GM18907 (cell line): ENCODE measurements around the gene TTC19.
"Not testable (repeated sequence)": the region's sequence is repeated elsewhere in the genome, so short reads cannot be mapped to it uniquely, and the experiment has no call there.

ENCODE experiments used
- ATAC-seq: cut with Tn5 transposase; IDR thresholded peaks from one replicate; pipeline ENCODE4 v1.9.1; 2021; ENCODE audit warnings: mild to moderate bottlenecking, moderate library complexity; ENCODE audit not compliant: unreplicated experiment

The TTC19 gene

GRCh38 chr17:15972497-15972951 is 27.1 kb upstream of the TTC19 start:
- ATAC-seq, result no peak

DNA sequence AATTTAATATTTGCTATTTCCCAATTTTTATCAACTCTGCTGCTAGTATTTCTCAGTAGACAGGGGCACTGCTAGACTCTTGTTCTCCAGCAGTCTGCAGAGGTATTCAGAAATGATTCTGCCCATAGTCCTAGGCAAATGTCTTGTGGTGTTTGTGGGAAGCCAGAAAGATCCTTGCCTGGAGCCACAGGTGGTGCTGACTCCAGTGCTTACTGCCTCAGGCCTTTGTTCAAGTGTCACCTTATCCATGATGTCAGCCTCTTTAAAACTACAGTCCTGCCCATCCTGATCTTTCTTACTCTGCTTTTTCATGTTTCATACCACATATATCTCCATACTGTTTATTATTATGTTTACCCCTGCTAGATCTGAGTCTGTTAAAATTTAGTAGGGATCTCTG is 26.6 kb upstream of the TTC19 start:
- ATAC-seq, result no peak

- no peak for ATAC-seq
These were observed 25.8 kb upstream of the TTC19 start for GRCh38 chr17:15973834-15974233.

- no peak for ATAC-seq
These were observed 21.7 kb upstream of the TTC19 start for GRCh38 chr17:15977894-15978293.

DNA sequence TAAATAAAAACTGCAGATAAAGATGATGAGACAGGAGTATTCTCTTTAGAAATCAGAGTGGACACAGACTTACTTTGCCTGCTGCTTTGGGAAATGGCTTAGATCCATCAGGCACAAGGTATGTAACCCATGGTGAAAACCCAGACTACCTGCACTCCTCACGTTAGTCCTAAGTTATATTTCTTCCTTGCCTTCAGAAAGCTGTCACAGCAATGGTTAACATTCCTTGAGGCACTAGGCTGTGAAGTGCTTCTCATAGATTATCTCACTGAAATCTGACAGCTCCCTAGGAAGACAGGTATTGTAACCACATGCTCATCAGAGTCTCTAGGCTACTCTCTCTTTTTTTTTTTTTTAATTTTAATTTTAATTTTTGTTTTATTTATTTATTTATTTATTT is 21.0 kb upstream of the TTC19 start:
- no peak for ATAC-seq

- ATAC-seq, result not testable (repeated sequence)
These were observed 20.6 kb upstream of the TTC19 start for GRCh38 chr17:15979013-15979412.

GRCh38 chr17:15981208-15981607 is 18.4 kb upstream of the TTC19 start:
- peak; percentile 84 for ATAC-seq

- no peak for ATAC-seq
These were observed 17.7 kb upstream of the TTC19 start for GRCh38 chr17:15981646-15982580.

DNA sequence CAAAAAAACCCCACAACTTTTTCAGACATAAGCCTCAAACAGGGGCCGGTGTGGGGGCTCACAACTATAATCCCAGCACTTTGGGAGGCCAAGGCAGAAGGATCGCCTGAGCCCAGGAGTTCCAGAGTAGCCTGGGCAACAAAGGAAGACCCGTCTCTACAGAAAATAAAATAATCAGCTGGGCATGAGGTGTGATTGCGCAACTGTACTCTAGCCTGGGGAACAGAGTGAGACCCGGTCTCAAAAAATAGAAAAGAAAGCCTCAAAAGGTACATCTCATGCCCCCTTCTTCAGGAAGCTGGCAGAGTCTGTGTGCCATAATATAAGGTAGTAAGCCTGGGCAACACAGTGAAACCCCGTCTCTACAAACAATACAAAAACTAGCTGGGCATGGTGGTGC is 3.3 kb upstream of the TTC19 start:
- no peak for ATAC-seq

- ATAC-seq, result no peak
These were observed 1.5 kb upstream of the TTC19 start for GRCh38 chr17:15998031-15998562.

DNA sequence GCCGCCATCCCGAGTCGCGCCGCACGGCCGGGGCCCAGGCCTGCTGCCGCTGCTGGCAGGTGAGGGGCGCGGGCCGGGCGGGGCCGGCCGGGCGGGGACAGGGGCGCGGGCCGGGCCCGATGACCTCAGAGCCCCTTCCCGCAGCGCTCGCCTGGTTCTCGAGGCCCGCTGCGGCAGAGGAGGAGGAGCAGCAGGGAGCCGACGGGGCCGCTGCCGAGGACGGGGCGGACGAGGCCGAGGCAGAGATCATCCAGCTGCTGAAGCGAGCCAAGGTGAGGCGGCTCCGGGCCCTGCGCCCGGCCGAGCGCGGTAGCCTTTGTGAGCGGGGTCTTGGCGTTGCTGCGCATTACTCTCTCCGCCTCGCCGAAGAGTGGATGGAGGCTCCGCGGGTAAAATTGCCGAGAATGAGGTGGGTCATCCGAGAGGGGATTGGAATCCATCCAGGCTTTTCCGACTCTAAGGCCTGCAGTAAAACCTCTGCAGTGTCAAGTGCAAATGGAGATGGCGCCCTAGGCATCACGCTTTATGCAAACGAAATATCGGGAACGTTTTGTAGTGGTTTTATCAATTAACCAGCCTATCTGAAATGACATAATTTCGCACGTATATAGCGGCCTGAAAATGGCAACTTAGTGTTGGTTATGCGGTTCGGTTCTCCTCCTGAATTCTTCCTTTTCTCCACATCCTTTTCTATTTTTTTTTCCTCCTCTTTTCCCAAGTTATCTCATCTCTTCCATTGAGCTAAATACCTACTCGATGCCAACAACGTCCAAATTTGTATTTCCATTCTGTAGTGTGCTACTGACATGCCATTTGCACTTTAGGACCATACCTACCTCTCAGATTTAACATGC is 577 bp downstream of the TTC19 start:
- ATAC-seq, result peak; percentile 30

GRCh38 chr17:16001226-16001897 is 1.7 kb downstream of the TTC19 start:
- ATAC-seq, result no peak

DNA sequence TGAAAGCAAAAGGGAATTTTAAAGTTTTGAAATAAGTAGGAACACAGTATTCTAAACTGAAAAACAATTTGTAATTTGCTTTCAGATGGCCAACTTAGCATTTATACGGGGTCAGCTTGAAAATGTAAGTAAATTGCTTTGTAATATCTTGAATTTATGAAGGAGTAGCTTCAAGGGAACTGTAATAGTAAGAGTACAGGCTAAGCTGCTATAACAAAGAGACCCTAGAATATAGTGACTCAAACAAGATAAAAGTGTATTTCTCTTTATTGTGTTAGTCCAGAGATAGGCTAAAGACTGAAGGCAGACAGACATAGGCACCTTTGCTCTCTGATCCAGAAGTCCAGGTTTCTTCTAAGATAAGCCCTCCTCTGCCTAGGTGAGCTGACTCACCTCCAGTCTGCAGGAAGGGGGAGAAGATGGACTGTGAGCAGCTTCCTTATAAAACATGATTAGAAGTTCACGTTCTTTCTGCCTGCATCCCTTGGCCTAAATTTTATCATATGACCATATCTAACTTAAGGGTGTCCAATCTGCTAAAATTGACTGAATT is 3.2 kb downstream of the TTC19 start:
- no peak for ATAC-seq

DNA sequence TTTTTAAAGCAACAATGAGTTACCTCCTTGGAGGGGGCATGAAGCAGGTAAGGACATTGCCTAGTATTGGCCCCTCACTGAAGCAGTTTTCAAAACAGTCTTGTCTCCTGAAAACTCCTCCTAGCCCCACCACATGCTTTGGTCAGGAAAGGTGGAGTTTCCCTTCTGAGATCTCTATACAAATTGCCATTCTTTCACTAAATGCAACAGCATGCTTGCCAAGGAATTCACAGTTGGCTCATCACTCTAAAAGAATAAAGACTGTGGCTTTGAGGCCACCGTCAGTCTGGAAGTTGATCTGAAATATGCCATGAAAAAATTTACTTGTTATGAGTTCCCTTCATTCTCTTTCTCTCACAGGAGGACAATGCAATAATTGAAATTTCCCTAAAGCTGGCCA is 4.2 kb downstream of the TTC19 start:
- ATAC-seq, result no peak

DNA sequence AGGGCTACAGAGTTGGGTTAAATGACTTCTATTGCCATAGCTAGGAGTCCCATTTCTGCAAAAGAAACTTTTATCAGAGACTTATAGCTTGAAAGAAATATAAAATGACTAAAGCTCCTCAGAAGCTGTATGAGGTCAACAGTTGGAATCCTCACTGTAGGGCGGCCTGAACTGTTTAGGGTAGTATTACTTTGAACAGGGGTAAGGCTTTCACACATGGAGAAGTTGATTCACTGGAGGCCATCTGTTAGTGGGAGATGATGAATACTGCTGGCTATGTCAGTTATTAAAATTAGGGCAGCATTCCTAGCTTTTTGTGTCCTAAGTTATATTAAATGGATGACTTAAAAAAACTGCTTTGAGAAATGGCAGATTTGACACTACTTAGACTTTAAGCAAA is 6.0 kb downstream of the TTC19 start:
- ATAC-seq, result no peak

GRCh38 chr17:16007439-16007838 is 7.8 kb downstream of the TTC19 start:
- no peak for ATAC-seq

DNA sequence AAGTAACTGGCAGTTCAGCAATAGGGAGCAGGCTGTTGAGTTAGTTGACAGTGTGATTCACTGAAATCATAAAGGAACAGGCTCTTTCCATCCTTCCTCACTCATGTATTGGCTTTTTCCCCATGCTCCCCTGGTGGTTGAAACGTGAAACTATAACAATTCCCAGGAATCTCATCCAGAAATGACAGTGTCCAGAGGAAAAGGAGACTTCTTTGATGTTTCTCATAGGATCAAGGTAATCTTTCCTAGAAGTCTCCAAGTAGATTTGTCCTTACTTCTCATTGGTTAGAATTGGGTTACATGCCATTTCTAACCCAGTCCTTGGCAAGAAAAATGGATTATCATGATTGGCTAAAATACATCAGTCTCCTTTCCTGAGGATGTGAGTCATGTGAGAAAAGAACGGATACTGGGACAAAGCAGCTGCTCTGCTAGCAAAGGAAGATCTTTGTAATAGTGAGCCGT is 14.4 kb downstream of the TTC19 start:
- no peak for ATAC-seq

- no peak for ATAC-seq
These were observed 19.7 kb downstream of the TTC19 start for GRCh38 chr17:16019347-16019746.

DNA sequence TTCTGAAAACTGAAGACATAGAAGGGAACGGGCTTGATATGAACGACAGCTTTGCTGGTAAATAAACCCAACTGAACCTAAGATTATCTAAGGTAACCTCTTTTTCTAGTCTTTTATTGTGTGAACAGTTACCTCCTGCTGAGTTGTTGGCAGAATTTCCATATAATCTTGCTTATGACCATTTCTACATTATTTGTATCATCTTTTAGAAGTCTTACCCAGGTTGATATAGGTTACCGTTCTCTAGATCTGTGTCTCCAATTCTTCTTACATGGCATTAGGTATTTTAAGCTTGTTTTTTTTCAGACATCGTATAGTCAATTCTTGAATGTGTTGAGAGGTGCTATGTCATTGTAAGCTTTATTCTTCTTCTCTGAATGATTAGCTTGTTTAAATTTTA is 24.3 kb downstream of the TTC19 start:
- ATAC-seq, result no peak

- no peak for ATAC-seq
These were observed 25.6 kb downstream of the TTC19 start for GRCh38 chr17:16025202-16025601.

- no peak for ATAC-seq
These were observed 27.3 kb downstream of the TTC19 start for GRCh38 chr17:16026895-16027294.
